ENCODE measurements around the gene TTC9B.

DNA sequence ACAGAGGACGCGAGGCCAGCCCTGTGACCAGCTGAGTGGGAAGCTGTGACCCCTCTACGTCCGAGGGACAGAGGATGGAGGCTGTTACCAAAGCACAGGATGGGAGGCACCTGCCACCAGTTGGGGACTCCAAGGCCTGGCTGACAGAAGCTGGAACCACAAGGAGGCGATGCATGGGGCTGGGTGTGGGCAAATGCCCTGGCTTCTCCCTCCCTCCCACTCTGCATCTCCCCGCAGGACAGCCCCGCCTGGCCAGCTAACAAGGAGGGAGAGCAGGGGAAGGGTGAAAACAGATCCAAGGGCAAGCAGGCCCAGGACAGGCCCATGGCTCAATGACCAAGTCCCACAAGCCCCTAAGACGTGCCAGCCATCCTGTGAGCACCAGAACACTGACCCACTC is 38.3 kb upstream of the TTC9B start:
- TF ChIP-seq, protein P1, sequence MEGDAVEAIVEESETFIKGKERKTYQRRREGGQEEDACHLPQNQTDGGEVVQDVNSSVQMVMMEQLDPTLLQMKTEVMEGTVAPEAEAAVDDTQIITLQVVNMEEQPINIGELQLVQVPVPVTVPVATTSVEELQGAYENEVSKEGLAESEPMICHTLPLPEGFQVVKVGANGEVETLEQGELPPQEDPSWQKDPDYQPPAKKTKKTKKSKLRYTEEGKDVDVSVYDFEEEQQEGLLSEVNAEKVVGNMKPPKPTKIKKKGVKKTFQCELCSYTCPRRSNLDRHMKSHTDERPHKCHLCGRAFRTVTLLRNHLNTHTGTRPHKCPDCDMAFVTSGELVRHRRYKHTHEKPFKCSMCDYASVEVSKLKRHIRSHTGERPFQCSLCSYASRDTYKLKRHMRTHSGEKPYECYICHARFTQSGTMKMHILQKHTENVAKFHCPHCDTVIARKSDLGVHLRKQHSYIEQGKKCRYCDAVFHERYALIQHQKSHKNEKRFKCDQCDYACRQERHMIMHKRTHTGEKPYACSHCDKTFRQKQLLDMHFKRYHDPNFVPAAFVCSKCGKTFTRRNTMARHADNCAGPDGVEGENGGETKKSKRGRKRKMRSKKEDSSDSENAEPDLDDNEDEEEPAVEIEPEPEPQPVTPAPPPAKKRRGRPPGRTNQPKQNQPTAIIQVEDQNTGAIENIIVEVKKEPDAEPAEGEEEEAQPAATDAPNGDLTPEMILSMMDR (IDR thresholded peaks at IDR 0.05 in 4 of 5, conservative IDR thresholded peaks at IDR 0.05 in 1 of 5) = no peak
- no peak for TF ChIP-seq POLR2A (IDR thresholded peaks at IDR 0.05)

Measured in gastrocnemius medialis (tissue), 4 donors.